ENCODE measurements around the gene PTOV1.
A peak's percentile ranks its signal among the peaks of the same experiment; 100 is the strongest.

The PTOV1 gene

DNA sequence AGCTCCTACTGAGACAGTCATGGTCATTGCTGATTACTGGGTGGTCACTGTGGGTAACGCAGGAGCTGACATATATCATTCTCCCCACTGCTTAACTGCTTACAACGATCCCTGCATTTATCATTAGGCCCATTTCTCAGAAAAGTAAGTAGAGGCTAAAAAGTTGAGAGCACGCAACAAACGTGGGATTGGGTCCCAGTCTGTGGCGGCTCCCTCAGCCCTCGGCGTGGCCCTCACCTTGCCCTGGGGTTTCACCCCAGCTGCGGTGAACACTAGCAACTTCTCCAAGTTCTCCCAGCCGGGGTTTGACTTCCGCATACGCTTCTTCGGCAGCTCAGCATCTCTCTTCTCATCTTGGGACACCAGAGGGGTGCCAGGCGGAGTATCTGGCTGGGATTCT is 13.9 kb downstream of the PTOV1 start (continued):
- TF ChIP-seq ZNF239 (tag by site-specific recombination; IDR thresholded peaks at IDR 0.05) (no peak), ZNF707 (tag by site-specific recombination; IDR thresholded peaks at IDR 0.05) (no peak), ZNF580 (tag by site-specific recombination; IDR thresholded peaks at IDR 0.05) (0 out of 2 replicates have a peak, but pooled peaks have one; percentile 17)

DNA sequence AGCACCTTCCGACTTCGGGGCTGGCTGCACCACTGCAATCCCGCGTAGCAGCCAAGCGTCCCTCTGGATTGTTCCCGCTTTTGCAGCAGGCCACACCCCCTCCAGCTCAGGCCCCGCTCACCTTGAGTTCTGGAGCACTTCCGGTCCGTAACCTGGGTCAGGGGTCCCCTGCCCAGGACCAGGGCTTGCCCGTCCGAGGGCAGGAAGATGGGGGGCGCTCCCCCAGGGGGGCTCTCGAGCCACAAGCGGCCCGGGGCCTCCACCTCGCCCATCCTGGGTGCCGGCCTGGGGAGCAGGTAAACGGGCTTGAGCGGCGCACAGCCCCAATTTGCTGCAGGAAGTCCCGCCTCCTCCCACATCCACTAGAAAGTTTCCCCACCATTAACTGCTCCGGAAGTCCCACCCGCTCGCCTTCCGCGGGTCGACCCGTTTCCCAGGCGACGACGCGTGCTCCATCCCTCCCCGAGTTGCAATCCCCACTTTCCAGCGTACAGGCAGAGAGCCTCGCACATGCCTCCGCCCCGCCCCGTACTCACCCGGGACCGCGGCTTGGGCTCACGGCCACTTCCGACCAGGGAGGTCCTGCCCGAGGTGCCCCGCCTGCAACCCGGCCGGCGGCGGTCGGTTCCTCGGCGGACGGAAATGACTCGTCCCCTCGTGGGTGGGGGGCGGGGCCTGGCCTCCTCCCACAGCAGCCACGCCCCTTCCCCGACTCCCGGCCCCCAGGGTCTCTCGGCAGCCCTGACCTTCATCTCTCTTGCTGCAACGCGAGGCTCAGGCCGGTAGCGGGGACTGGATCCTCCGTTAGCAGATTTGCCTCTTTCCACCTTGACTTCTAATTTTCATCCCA is 16.2 kb downstream of the PTOV1 start, which contains the start of gene PNKP:
Gene PNKP (minus strand): TSS at position 644 of the 850 bp plus-strand sequence. CDS start 372 bp downstream, at position 272.
- Histone ChIP-seq H3K27ac (ENCODE audit: extremely low read depth, low read depth, low read length) (peak within 1 kb of the TSS; percentile 65), H3K4me1 (ENCODE audit: control insufficient read depth, insufficient read depth, low read length) (peaks cover 30% of the 10 kb centered on the region), H3K36me3 (ENCODE audit: control insufficient read depth in 2 of 2, insufficient read depth in 1 of 2, low read length in 2 of 2) (peaks cover 6 to 42% of the 10 kb centered on the region in 2 experiments; a peak in 2 of 3 replicates), H3K4me3 (ENCODE audit: low read depth, low read length) (peak within 1 kb of the TSS; percentile 85), H3K9me3 (ENCODE audit: control insufficient read depth, insufficient read depth, low read depth, low read length) (no peaks in the 10 kb centered on the region)
- CTCF ChIA-PET = interaction anchor here (0.6 to 1.3 kb wide), 3 partner anchors 14 to 183 kb away, joined by 3 to 5 read pairs (median 4); no protein-coding TSS in a partner anchor
- POLR2A ChIA-PET = interaction anchor here (0.6 to 8.2 kb wide), 10 partner anchors 10 to 1248 kb away, joined by 3 to 128 read pairs (median 6); partner anchors contain the start of genes AKT1S1, AP2A1, ATF5 and FUZ
- TF ChIP-seq MYNN (tag by site-specific recombination; IDR thresholded peaks at IDR 0.05; ENCODE audit: borderline replicate concordance) (no peak), ZNF623 (tag by site-specific recombination; IDR thresholded peaks at IDR 0.05) (no peak), ZNF114 (tag by site-specific recombination; IDR thresholded peaks at IDR 0.05) (no peak), ZNF747 (tag by site-specific recombination; IDR thresholded peaks at IDR 0.05) (no peak), ZEB2 (tag by site-specific recombination; IDR thresholded peaks at IDR 0.05) (peak; percentile 87), ZNF701 (tag by site-specific recombination; IDR thresholded peaks at IDR 0.05) (no peak), SP3 (tag by site-specific recombination; IDR thresholded peaks at IDR 0.05) (peak; percentile 98), ZNF214 (tag by site-specific recombination; IDR thresholded peaks at IDR 0.05; ENCODE audit: borderline replicate concordance) (no peak), ZNF184 (tag by site-specific recombination; IDR thresholded peaks at IDR 0.05) (no peak), SP2 (tag by site-specific recombination; IDR thresholded peaks at IDR 0.05) (peak; percentile 95), ZNF555 (tag by site-specific recombination; conservative IDR thresholded peaks at IDR 0.05) (no peak), ZNF311 (tag by site-specific recombination; IDR thresholded peaks at IDR 0.05; ENCODE audit: borderline replicate concordance) (no peak), ZSCAN4 (tag by site-specific recombination; IDR thresholded peaks at IDR 0.05) (no peak), ATF2 (tag by site-specific recombination; IDR thresholded peaks at IDR 0.05; ENCODE audit: low read depth) (no peak), ZNF488 (tag by site-specific recombination; IDR thresholded peaks at IDR 0.05) (no peak), ZNF610 (tag by site-specific recombination; IDR thresholded peaks at IDR 0.05; ENCODE audit: borderline replicate concordance) (peak; percentile 60)
- TF ChIP-seq, protein P1, sequence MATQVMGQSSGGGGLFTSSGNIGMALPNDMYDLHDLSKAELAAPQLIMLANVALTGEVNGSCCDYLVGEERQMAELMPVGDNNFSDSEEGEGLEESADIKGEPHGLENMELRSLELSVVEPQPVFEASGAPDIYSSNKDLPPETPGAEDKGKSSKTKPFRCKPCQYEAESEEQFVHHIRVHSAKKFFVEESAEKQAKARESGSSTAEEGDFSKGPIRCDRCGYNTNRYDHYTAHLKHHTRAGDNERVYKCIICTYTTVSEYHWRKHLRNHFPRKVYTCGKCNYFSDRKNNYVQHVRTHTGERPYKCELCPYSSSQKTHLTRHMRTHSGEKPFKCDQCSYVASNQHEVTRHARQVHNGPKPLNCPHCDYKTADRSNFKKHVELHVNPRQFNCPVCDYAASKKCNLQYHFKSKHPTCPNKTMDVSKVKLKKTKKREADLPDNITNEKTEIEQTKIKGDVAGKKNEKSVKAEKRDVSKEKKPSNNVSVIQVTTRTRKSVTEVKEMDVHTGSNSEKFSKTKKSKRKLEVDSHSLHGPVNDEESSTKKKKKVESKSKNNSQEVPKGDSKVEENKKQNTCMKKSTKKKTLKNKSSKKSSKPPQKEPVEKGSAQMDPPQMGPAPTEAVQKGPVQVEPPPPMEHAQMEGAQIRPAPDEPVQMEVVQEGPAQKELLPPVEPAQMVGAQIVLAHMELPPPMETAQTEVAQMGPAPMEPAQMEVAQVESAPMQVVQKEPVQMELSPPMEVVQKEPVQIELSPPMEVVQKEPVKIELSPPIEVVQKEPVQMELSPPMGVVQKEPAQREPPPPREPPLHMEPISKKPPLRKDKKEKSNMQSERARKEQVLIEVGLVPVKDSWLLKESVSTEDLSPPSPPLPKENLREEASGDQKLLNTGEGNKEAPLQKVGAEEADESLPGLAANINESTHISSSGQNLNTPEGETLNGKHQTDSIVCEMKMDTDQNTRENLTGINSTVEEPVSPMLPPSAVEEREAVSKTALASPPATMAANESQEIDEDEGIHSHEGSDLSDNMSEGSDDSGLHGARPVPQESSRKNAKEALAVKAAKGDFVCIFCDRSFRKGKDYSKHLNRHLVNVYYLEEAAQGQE (tag by site-specific recombination; IDR thresholded peaks at IDR 0.05) = no peak
- TF ChIP-seq, protein P2, sequence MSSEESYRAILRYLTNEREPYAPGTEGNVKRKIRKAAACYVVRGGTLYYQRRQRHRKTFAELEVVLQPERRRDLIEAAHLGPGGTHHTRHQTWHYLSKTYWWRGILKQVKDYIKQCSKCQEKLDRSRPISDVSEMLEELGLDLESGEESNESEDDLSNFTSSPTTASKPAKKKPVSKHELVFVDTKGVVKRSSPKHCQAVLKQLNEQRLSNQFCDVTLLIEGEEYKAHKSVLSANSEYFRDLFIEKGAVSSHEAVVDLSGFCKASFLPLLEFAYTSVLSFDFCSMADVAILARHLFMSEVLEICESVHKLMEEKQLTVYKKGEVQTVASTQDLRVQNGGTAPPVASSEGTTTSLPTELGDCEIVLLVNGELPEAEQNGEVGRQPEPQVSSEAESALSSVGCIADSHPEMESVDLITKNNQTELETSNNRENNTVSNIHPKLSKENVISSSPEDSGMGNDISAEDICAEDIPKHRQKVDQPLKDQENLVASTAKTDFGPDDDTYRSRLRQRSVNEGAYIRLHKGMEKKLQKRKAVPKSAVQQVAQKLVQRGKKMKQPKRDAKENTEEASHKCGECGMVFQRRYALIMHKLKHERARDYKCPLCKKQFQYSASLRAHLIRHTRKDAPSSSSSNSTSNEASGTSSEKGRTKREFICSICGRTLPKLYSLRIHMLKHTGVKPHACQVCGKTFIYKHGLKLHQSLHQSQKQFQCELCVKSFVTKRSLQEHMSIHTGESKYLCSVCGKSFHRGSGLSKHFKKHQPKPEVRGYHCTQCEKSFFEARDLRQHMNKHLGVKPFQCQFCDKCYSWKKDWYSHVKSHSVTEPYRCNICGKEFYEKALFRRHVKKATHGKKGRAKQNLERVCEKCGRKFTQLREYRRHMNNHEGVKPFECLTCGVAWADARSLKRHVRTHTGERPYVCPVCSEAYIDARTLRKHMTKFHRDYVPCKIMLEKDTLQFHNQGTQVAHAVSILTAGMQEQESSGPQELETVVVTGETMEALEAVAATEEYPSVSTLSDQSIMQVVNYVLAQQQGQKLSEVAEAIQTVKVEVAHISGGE (tag by site-specific recombination; conservative IDR thresholded peaks at IDR 0.05; ENCODE audit: low read depth) = peak; percentile 98
- TF ChIP-seq, protein P3, sequence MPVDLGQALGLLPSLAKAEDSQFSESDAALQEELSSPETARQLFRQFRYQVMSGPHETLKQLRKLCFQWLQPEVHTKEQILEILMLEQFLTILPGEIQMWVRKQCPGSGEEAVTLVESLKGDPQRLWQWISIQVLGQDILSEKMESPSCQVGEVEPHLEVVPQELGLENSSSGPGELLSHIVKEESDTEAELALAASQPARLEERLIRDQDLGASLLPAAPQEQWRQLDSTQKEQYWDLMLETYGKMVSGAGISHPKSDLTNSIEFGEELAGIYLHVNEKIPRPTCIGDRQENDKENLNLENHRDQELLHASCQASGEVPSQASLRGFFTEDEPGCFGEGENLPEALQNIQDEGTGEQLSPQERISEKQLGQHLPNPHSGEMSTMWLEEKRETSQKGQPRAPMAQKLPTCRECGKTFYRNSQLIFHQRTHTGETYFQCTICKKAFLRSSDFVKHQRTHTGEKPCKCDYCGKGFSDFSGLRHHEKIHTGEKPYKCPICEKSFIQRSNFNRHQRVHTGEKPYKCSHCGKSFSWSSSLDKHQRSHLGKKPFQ (tag by site-specific recombination; IDR thresholded peaks at IDR 0.05) = no peak

Data from HEK293 (cell line).